ENCODE results near the gene SPON1. TPM values are rescaled to one million over a fixed set of nuclear protein-coding genes. Genes with fewer than 3 reads are reported as not detected.
A peak's percentile ranks its signal among the peaks of the same experiment; 100 is the strongest.

SPON1 gene
- total and polyA plus RNA-seq, 2 of the 8 experiments (the other 6 are each of a cell fraction or from before 2014, with no cell fraction given), result 1.5 to 5.4 TPM

- Histone ChIP-seq H3K14ac (ENCODE audit: insufficient read length) (no peak overlapping the region), H4K5ac (ENCODE audit: insufficient read length, low read depth, low read length) (no peak overlapping the region), H4K91ac (replicated peaks; ENCODE audit: insufficient read length, low read length) (no peak overlapping the region), H3K23me2 (ENCODE audit: low read depth, low read length) (no peaks in the 10 kb centered on the region), H3K4me2 (ENCODE audit: insufficient read depth in 1 of 2, low read depth in 2 of 2, low read length in 2 of 2) (peak overlapping the region in 1 of 2 experiments; percentile 14; a peak in 1 of 4 replicates), H2AFZ (ENCODE audit: low read length) (no peak overlapping the region), H3K9me3 (ENCODE audit: insufficient read depth in 2 of 2, low read depth in 1 of 2, low read length in 1 of 2) (no peaks in the 10 kb centered on the region), H3K27ac (ENCODE audit: low read depth, low read length) (no peak overlapping the region), H2BK15ac (ENCODE audit: low read length) (no peak overlapping the region), H3K79me2 (ENCODE audit: control insufficient read depth in 1 of 2, insufficient read depth in 2 of 2, low read length in 2 of 2) (peaks cover 29 to 99% of the 10 kb centered on the region in 2 experiments), H4K20me1 (replicated peaks in 1 of 2; ENCODE audit: control insufficient read depth in 1 of 2, insufficient read depth in 2 of 2, low read length in 2 of 2) (peaks cover 17 to 23% of the 10 kb centered on the region in 2 experiments), H2AK5ac (ENCODE audit: low read depth, low read length) (no peak overlapping the region), H3K9ac (replicated peaks in 1 of 4; ENCODE audit: extremely low read depth in 1 of 4, low read depth in 3 of 4, low read length in 3 of 4) (no peak overlapping the region; a peak in 1 of 7 replicates), H3K56ac (replicated peaks; ENCODE audit: insufficient read length, low read depth, low read length) (no peak overlapping the region), H3K79me1 (ENCODE audit: low read depth, low read length) (peaks cover 8% of the 10 kb centered on the region; the same call in 1 of the 2 replicates), H3K4ac (replicated peaks; ENCODE audit: insufficient read length, low read depth, low read length) (no peak overlapping the region), H3K4me3 (ENCODE audit: extremely low read depth in 1 of 4, insufficient read depth in 2 of 4, low read depth in 3 of 4, low read length in 4 of 4) (no peak overlapping the region), H3K23ac (ENCODE audit: insufficient read length) (no peak overlapping the region), H2BK12ac (ENCODE audit: low read depth, low read length) (no peak overlapping the region), H2BK5ac (ENCODE audit: low read depth, low read length) (no peak overlapping the region), H4K8ac (ENCODE audit: extremely low read depth, insufficient read depth, low read length) (no peak overlapping the region), H3K4me1 (replicated peaks in 1 of 4; ENCODE audit: control insufficient read depth in 3 of 4, insufficient read depth in 4 of 4, low read length in 3 of 4) (peaks cover 2 to 21% (median 9%) of the 10 kb centered on the region in 4 experiments), H3K18ac (ENCODE audit: extremely low read depth, low read length) (no peak overlapping the region), H2BK20ac (ENCODE audit: low read length) (no peak overlapping the region), H3K36me3 (ENCODE audit: control insufficient read depth in 2 of 4, insufficient read depth in 4 of 4, low read length in 3 of 4) (no peaks in the 10 kb centered on the region), H2BK120ac (replicated peaks; ENCODE audit: low read depth, low read length) (no peak overlapping the region), H3K27me3 (replicated peaks in 1 of 4; ENCODE audit: control insufficient read depth in 3 of 4, extremely low read depth in 1 of 4, insufficient read depth in 3 of 4, low read length in 3 of 4) (no peaks in the 10 kb centered on the region)
- POLR2A ChIA-PET (ENCODE audit: partially characterized antibody), result interaction anchor here (0.7 to 3.1 kb wide), 8 partner anchors 10 to 94 kb away, joined by 3 to 8 read pairs (median 4); no protein-coding TSS in a partner anchor
- CTCF ChIA-PET (ENCODE audit: partially characterized antibody), result interaction anchor here (0.8 to 17.5 kb wide), 7 partner anchors 9 to 107 kb away, joined by 3 to 312 read pairs (median 13); no protein-coding TSS in a partner anchor
- DNase-seq (ENCODE audit: low read depth in 1 of 2, low spot score in 2 of 2), result no peak
- 71% methylated on average over 1 of the region's 1 CpG; no CpG with 5 or more reads in 1 of the 2 experiments for WGBS, 2 experiments (ENCODE audit: extremely low coverage in 1 of 2, insufficient coverage in 1 of 2, insufficient read length in 1 of 2, insufficient replicate concordance in 2 of 2, low coverage in 1 of 2, low lambda C conversion rate in 2 of 2, missing lambda C conversion rate in 1 of 2)
- FAIRE-seq, result no peak
- TF ChIP-seq EGR1 (IDR thresholded peaks at IDR 0.05; ENCODE audit: borderline replicate concordance, low read depth, low read length) (no peak), TAF1 (IDR thresholded peaks at IDR 0.05; ENCODE audit: low read depth, low read length) (no peak), SP2 (IDR thresholded peaks at IDR 0.05; ENCODE audit: low read length) (no peak), RXRA (IDR thresholded peaks at IDR 0.05; ENCODE audit: insufficient read depth, low read depth, low read length) (no peak), TAF7 (optimal IDR thresholded peaks at IDR 0.05; ENCODE audit: borderline replicate concordance, low read depth, low read length) (no peak), POLR2A (IDR thresholded peaks at IDR 0.05; ENCODE audit: control extremely low read depth in 1 of 2, low read depth in 2 of 2, low read length in 2 of 2) (no peak), CHD2 (IDR thresholded peaks at IDR 0.05; ENCODE audit: low read length) (no peak), ZNF274 (IDR thresholded peaks at IDR 0.05; ENCODE audit: borderline replicate concordance, extremely low read depth, low read length) (no peak), SUZ12 (IDR thresholded peaks at IDR 0.05; ENCODE audit: low read length) (no peak), MAX (IDR thresholded peaks at IDR 0.05) (no peak), CBX5 (IDR thresholded peaks at IDR 0.05; ENCODE audit: low read depth, low read length) (no peak), TEAD4 (IDR thresholded peaks at IDR 0.05; ENCODE audit: low read depth, low read length) (no peak), RNF2 (IDR thresholded peaks at IDR 0.05; ENCODE audit: borderline replicate concordance, low read depth, low read length, missing control alignments, poor library complexity, severe bottlenecking) (no peak), SIRT6 (IDR thresholded peaks at IDR 0.05; ENCODE audit: low read length) (no peak), HDAC6 (IDR thresholded peaks at IDR 0.05; ENCODE audit: low read depth, low read length) (no peak)
Observed at GRCh38 chr11:14310679-14311078, 348.2 kb downstream of the SPON1 start.
